K562 (cell line): ENCODE results near the gene C6orf47. TPM values are rescaled to one million over a fixed set of nuclear protein-coding genes. Genes with fewer than 3 reads are reported as not detected.

ENCODE experiments used
- ATAC-seq: fragments of 200-7000 bp; cut with Tn5 transposase; 3 replicates; pipeline ENCODE4 v1.9.1; 2020; ENCODE audit warnings: moderate library complexity
- BruUV-seq: library from RNA; stranded (reverse); fragments of 400-500 nt; replicated peaks from 2 replicates; lab custom pipeline; 2021; lab: Mats Ljungman, UMichigan
- CTCF ChIA-PET: fragments of 300-600 bp; formaldehyde crosslinking; extraction: SDS; loops from one replicate; lab custom pipeline; 2021; ENCODE audit warnings: low intra/inter-chr PET ratio; lab: Yijun Ruan, JAX
- POLR2A ChIA-PET: fragments of 300-600, 350-650 bp; sonication (Branson Sonifier 250); formaldehyde crosslinking; extraction: SDS; loops from one replicate; lab custom pipeline; 2021; ENCODE audit warnings: antibody characterized with exemption, inconsistent platforms; lab: Yijun Ruan, JAX
- DNase-seq, 4 experiments: peaks; one replicate each; pipeline versions ENCODE4 v3.0.0 to v3.0.0-alpha.2; 2011 to 2018; ENCODE audit warnings: low spot score in 3 of 4, mixed read lengths in 3 of 4; ENCODE audit errors: extremely low read depth in 1 of 4
- FAIRE-seq: peaks from 2 replicates; lab custom pipeline; 2011; peaks lifted over from hg19 to GRCh38; lab: Jason Lieb, UNC
- H2AFZ ChIP-seq: 2 replicates; pipeline ENCODE4 v1.6.0; 2011; ENCODE audit warnings: low read depth, low read length, control low read depth, inconsistent platforms
- H3K27ac ChIP-seq: fragments of 200-600 bp; 3 replicates; pipeline ENCODE4 v1.8.0; 2011; ENCODE audit warnings: low read depth, mild to moderate bottlenecking, control low read depth, inconsistent platforms, low read length, moderate library complexity, mixed read lengths; ENCODE audit errors: extremely low read depth
- H3K27me3 ChIP-seq, 2 experiments: fragments of 300-600 bp in 1 of 2; 2 replicates in 1 of 2; 3 replicates in 1 of 2; pipeline versions ENCODE4 v1.6.0 to v1.8.0; 2011; ENCODE audit warnings: inconsistent platforms in 2 of 2, low read length in 2 of 2, mild to moderate bottlenecking in 1 of 2, mixed read lengths in 1 of 2, moderate library complexity in 1 of 2; ENCODE audit not compliant: control insufficient read depth in 2 of 2, insufficient read depth in 2 of 2
- H3K36me3 ChIP-seq: fragments of 300-600 bp; 3 replicates; pipeline ENCODE4 v1.8.0; 2011; ENCODE audit warnings: mild to moderate bottlenecking, low read length, inconsistent platforms; ENCODE audit not compliant: control insufficient read depth, insufficient read depth
- H3K4me1 ChIP-seq, 2 experiments: fragments of 200-600 bp in 1 of 2; replicated peaks in 1 of 2; 2 replicates in 1 of 2; 3 replicates in 1 of 2; pipeline versions ENCODE4 v1.5.1 to v1.8.0; 2011; ENCODE audit warnings: inconsistent platforms in 2 of 2, low read length in 2 of 2, mild to moderate bottlenecking in 1 of 2, mixed read lengths in 1 of 2, moderate library complexity in 1 of 2; ENCODE audit not compliant: control insufficient read depth in 2 of 2, insufficient read depth in 2 of 2
- H3K4me2 ChIP-seq: 2 replicates; pipeline ENCODE4 v1.6.1; 2011; ENCODE audit warnings: low read length, control low read depth, inconsistent platforms, mixed read lengths; ENCODE audit not compliant: insufficient read depth
- H3K4me3 ChIP-seq: fragments of 200-600 bp; sonication (generic), shearing (Covaris generic); 2 replicates; pipeline ENCODE4 v1.5.1; 2016; ENCODE audit warnings: control low read depth, inconsistent platforms
- H3K79me2 ChIP-seq: fragments of 200-600 bp; 3 replicates; pipeline ENCODE4 v1.8.0; 2011; ENCODE audit warnings: low read length, inconsistent platforms; ENCODE audit not compliant: control insufficient read depth, insufficient read depth
- H3K9ac ChIP-seq, 2 experiments: 2 replicates each; pipeline versions ENCODE4 v1.6.0 to v1.6.1; 2011; ENCODE audit warnings: low read depth in 2 of 2, low read length in 2 of 2, control low read depth in 1 of 2, inconsistent platforms in 1 of 2, mild to moderate bottlenecking in 1 of 2, mixed read lengths in 1 of 2; ENCODE audit not compliant: insufficient read depth in 1 of 2
- H3K9me1 ChIP-seq: one replicate; pipeline ENCODE4 v1.6.0; 2011; ENCODE audit warnings: inconsistent platforms, mild to moderate bottlenecking, low read length, moderate library complexity; ENCODE audit not compliant: control insufficient read depth, insufficient read depth
- H3K9me3 ChIP-seq: replicated peaks from 2 replicates; pipeline ENCODE4 v1.5.1; 2011; ENCODE audit warnings: low read depth, low read length, inconsistent platforms; ENCODE audit not compliant: control insufficient read depth, insufficient read depth
- H4K20me1 ChIP-seq: replicated peaks from 2 replicates; pipeline ENCODE4 v1.6.1; 2011; ENCODE audit warnings: low read length, inconsistent platforms, mixed read lengths; ENCODE audit not compliant: control insufficient read depth, insufficient read depth
- BMI1 ChIP-seq: fragments of 150-350 bp; IDR thresholded peaks from 2 replicates; pipeline ENCODE4 v1.6.1; 2014; ENCODE audit warnings: low read length
- CHD1 ChIP-seq: fragments of 200-600 bp; sonication (generic); IDR thresholded peaks from one replicate; pipeline ENCODE4 v1.6.1; 2012; ENCODE audit warnings: mild to moderate bottlenecking, moderate library complexity, low read length, inconsistent platforms
- EZH2 ChIP-seq: IDR thresholded peaks from 2 replicates; pipeline ENCODE4 v1.6.1; 2012; ENCODE audit warnings: low read depth, mild to moderate bottlenecking, inconsistent platforms, low read length, borderline replicate concordance
- KAT7 ChIP-seq: sonication (generic); formaldehyde crosslinking; IDR thresholded peaks from 2 replicates; pipeline ENCODE4 v1.8.0; 2022; ENCODE audit warnings: missing genetic modification reagents, mild to moderate bottlenecking, borderline replicate concordance
- L3MBTL2 ChIP-seq: fragments of 450-650 bp; IDR thresholded peaks from 2 replicates; pipeline ENCODE4 v1.6.1; 2016; ENCODE audit warnings: mild to moderate bottlenecking, moderate library complexity
- LCOR ChIP-seq: sonication (generic); formaldehyde crosslinking; IDR thresholded peaks from 2 replicates; pipeline ENCODE4 v1.8.0; 2022; ENCODE audit warnings: mild to moderate bottlenecking, missing genetic modification reagents
- MBD1 ChIP-seq: fragments of 250-450 bp; sonication (Bioruptor Pico); IDR thresholded peaks from 2 replicates; pipeline ENCODE4 v1.8.0; 2022; ENCODE audit warnings: inconsistent platforms
- TRIM24 ChIP-seq, 2 experiments: fragments of 450-650 bp; IDR thresholded peaks; 2 replicates each; pipeline ENCODE4 v1.6.1; 2016
- ZBTB8A ChIP-seq: fragments of 450-650 bp; IDR thresholded peaks from 2 replicates; pipeline ENCODE4 v1.6.1; 2018; ENCODE audit warnings: mild to moderate bottlenecking, moderate library complexity; ENCODE audit not compliant: partially characterized antibody
- ZBTB9 ChIP-seq: fragments of 450-650 bp; formaldehyde crosslinking; IDR thresholded peaks from 2 replicates; pipeline ENCODE4 v1.4.0; 2020; ENCODE audit warnings: mild to moderate bottlenecking, moderate library complexity
- WGBS: fragments of 100-300 bp; shearing (Covaris generic); methylation state at CpG from one replicate; pipeline ENCODE4 v1.1.6; 2016; ENCODE audit warnings: low coverage, mixed read lengths; ENCODE audit not compliant: insufficient coverage; ENCODE audit errors: missing lambda C conversion rate; 5-methylcytosine and 5-hydroxymethylcytosine counted together
- in situ Hi-C: fragments of 300-500 bp; cut with MboI; formaldehyde crosslinking; loops from 4 replicates; pipeline ENCODE4 v1.15.0; 2018; ENCODE audit warnings: inconsistent platforms, mixed read lengths
- intact Hi-C: fragments of 100-400 bp; cut with micrococcal nuclease; formaldehyde crosslinking; loops from 2 replicates; pipeline ENCODE4 v1.14.2; 2022
- polyA plus RNA-seq, 8 experiments: library from polyadenylated mRNA; depleted of rRNA in 4 of 8; stranded (reverse) in 5 of 8; unstranded in 3 of 8; fragments of >200 nt; fragmentation: Nextera tagmentation in 2 of 8; fragmentation: Illumina TruSeq in 1 of 8; extraction: Ambion mirVana in 2 of 8; extraction: Trizol in 1 of 8; gene quantifications; 2 replicates each; pipeline versions ENCODE4 v1.2.1 to v1.2.3, GENCODE V29; 2011 to 2014; ENCODE audit warnings: inconsistent platforms in 1 of 8, missing spikeins in 1 of 8
- total RNA-seq, 7 experiments: library from RNA; depleted of rRNA in 6 of 7; stranded (reverse); fragments of >200 nt in 6 of 7; fragmentation: Illumina TruSeq in 2 of 7; extraction: Trizol in 2 of 7; gene quantifications; 2 replicates each; pipeline versions ENCODE4 v1.2.1 to v1.2.3, GENCODE V29; 2011 to 2021; ENCODE audit warnings: low replicate concordance in 1 of 7
- TF ChIP-seq, protein P1 (sequence below): sonication (generic); formaldehyde crosslinking; IDR thresholded peaks from 2 replicates; pipeline ENCODE4 v1.8.0; 2022; ENCODE audit warnings: missing genetic modification reagents, mild to moderate bottlenecking, borderline replicate concordance

C6orf47 gene
- total and polyA plus RNA-seq, 9 of the 15 experiments (the other 6 are each of a cell fraction or from before 2014, with no cell fraction given) = 0.14 to 43.8 (median 27.0) TPM

DNA sequence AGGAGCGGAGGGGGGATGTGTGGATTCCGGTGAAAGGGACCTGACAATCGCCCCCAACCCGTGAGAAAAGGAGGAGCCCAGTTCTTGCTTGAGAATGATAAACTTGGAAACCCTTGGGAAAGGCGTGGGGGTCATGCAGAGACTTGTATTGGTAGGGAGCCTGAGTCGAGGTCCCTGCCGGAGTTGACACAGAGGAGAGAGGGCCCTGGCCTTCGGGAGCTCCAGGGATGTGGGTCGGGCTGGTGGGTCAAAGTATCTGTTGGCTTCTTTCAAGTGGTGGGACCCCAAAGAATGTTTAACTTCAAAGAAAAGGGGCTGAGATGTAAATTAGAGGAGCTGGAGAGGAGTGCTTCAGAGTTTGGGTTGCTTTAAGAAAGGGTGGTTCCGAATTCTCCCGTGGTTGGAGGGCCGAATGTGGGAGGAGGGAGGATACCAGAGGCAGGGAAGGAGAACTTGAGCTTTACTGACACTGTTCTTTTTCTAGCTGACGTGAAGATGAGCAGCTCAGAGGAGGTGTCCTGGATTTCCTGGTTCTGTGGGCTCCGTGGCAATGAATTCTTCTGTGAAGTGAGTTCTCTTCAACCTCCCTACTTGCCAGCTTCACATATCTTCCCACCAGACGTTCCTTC lies 5.9 kb upstream of the C6orf47 start:
- Histone ChIP-seq H4K20me1 (0 out of 2 replicates have a peak, but pooled peaks cover 3% of the 10 kb centered on the region), H3K4me3 (peak overlapping the region; percentile 66), H3K36me3 (peaks cover 76% of the 10 kb centered on the region), H2AFZ (peak overlapping the region; percentile 79), H3K4me2 (peak overlapping the region; percentile 90), H3K9ac (peak overlapping the region; percentile 96 to 97), H3K27ac (peak overlapping the region; percentile 97), H3K79me2 (peaks cover 77% of the 10 kb centered on the region), H3K4me1 (peaks cover 31 to 32% of the 10 kb centered on the region in 2 experiments; a peak in 4 of 5 replicates), H3K9me1 (no peaks in the 10 kb centered on the region), H3K27me3 (no peaks in the 10 kb centered on the region), H3K9me3 (no peaks in the 10 kb centered on the region)
- ATAC-seq = no peak
- ChIA-PET CTCF (interaction anchor here (0.7 kb wide), 1 partner anchor 10 kb away, joined by 5 read pairs; no protein-coding TSS in a partner anchor), POLR2A (interaction anchor here (0.7 to 9.8 kb wide), 14 partner anchors 9 to 178 kb away, joined by 3 to 182 read pairs (median 5); partner anchors contain the start of genes ABHD16A, BAG6, CLIC1 and DDAH2)
- WGBS = under 1% methylated on average over 15 of the region's 15 CpGs
- intact Hi-C loops = loop anchor here (10.0 kb wide), 1 partner anchor 508 kb away; the partner anchor contains the start of genes AGPAT1 and RNF5
- BruUV-seq = TSS peak; percentile 44
- in situ Hi-C loops = no loop called here
- DNase-seq = peak in 2 of 4 experiments; percentile 37 to 53
- no peak for FAIRE-seq
- TF ChIP-seq TRIM24 (IDR thresholded peaks at IDR 0.05) = 0 out of 4 replicates have a peak, but pooled peaks have one; percentile 5 to 26
- TF ChIP-seq ZBTB8A = no peak
- no peak for TF ChIP-seq MBD1 (CRISPR knock-in tag)
- TF ChIP-seq BMI1 = no peak
- TF ChIP-seq KAT7 = 0 out of 2 replicates have a peak, but pooled peaks have one; percentile 8
- no peak for TF ChIP-seq EZH2
- no peak for TF ChIP-seq LCOR
- no peak for TF ChIP-seq ZBTB9 (CRISPR knock-in tag)
- TF ChIP-seq CHD1 = peak; percentile 73
- TF ChIP-seq L3MBTL2 = no peak
- TF ChIP-seq, protein P1, sequence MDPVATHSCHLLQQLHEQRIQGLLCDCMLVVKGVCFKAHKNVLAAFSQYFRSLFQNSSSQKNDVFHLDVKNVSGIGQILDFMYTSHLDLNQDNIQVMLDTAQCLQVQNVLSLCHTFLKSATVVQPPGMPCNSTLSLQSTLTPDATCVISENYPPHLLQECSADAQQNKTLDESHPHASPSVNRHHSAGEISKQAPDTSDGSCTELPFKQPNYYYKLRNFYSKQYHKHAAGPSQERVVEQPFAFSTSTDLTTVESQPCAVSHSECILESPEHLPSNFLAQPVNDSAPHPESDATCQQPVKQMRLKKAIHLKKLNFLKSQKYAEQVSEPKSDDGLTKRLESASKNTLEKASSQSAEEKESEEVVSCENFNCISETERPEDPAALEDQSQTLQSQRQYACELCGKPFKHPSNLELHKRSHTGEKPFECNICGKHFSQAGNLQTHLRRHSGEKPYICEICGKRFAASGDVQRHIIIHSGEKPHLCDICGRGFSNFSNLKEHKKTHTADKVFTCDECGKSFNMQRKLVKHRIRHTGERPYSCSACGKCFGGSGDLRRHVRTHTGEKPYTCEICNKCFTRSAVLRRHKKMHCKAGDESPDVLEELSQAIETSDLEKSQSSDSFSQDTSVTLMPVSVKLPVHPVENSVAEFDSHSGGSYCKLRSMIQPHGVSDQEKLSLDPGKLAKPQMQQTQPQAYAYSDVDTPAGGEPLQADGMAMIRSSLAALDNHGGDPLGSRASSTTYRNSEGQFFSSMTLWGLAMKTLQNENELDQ (CRISPR knock-in tag) = no peak
